Measurements from ENCODE around the gene PAX5.

The PAX5 gene

DNA sequence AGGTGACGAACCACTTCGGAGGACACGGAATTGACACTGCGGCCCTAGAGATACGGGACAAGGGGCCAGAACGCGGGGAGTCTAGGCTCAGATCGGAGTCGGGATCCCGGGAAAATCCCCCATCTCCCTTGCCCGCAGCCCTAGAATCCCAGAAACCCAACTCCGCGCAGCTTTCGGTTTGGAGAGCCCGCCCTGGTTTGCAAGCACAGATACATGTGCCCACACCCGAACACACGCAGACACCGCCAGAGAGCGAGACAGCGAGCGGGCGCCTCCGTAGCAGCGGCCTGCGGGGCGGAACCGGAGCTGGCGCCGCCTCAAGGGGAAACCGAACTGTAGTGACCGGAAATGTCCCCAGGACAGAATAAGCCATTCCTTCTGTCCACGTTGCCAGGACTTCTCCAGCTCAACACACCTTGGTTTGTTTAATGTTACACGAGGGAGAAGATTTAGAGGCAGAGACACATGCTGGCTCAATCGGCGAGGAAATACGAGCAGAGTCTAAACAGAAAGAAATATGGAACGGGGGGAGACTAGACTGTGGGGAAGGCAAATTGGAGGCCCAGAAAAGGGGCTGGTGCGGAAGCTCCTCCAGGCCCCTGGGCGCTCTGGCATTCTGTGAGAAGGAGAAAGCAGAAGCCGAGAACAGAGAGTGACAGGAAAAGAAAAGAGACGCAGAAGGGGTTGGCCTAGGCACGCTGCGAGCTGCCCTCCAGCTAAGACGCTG, 2.9 kb upstream of the PAX5 start:
- DNase-seq = no peak

DNA sequence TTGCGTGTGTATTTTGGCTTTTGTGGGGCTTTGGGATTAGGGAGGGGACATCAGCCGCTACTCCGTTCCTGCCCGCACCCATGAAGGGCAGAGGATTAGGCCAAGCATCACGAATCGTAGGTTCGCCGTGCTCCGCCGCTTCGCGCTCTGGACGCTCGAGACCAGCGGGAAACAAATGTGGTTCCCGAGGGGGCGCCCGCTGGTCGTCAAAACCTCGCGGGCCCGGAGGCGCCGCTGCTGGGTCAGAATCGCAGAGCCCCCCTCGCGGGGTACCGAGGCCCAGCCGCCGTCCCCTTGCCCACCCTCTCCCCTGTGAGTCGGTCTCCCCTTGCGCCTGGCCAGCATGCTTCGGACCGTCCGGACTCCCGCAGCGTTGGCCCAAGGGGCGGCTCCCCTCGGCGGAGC, 2.3 kb upstream of the PAX5 start:
- DNase-seq = no peak

DNA sequence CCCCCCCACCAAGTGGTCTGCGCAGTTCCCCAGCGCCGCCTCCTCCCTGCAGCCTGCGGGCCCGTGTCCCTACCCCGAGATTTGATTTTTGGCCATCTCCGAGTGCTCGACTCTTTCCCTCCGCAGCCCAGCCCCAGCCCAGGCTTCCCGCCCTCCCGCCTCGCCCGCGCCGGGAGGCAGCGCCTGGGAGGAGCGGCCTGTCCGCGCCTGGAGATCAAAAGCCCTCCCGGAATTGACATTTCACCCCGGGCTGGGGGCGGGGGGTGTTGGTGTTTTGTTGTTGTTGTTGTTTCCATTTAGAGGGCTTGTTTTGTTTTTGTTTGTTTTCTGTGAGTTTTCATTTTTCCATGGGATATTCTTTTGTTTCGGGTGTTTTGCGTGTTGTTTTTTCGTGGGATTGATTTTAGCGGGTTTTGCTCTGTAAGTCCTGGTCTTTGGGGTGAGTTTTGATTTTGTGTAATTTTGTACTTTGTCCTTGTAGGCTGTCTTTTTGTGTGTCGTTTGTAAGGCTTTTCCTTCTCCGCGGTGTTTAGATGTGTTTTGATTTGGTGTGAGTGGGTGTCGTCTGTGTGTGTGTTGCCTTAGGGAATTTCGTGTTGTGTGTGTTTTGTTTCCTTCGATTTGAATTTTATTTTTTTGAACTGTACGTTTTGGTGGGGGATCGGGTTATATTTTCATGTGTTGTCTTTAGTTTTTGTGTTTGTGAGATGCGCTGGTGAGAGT, 1.7 kb upstream of the PAX5 start:
- DNase-seq = no peak

DNA sequence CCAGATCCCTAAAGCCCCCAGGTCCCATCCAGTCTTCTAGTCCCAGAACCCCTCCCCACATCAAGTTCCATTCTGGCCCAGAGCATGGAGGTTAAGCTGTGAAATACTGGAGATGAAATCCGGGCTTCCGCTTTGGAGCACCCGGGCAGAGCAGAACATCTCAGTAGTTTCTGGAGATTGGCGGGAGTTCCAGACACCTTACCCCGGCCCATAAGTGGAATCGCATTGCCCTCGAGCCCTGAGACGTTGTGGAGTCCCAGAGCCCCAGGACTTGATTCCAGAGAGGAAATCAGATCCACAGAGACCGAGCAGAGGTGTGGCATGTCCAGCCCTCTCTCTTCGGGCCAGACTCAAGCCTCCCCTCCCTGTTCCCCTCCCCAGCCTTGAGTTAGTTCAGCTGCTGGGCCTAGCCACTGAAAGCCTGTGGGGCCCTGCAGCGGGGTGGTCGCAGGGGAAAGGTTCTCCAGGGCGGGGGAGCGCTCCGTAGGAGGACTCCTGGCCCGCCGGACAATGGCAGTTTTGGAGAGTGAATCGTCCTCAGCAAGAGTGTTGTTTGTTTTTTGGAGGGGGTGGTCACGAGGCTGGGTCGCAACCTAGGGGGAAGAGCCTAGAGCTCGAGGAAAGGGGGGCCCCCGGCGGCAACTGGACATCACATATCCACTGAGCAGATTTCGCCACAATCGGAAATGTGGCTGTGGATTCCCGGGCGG, 1.0 kb upstream of the PAX5 start:
- DNase-seq = no peak

DNA sequence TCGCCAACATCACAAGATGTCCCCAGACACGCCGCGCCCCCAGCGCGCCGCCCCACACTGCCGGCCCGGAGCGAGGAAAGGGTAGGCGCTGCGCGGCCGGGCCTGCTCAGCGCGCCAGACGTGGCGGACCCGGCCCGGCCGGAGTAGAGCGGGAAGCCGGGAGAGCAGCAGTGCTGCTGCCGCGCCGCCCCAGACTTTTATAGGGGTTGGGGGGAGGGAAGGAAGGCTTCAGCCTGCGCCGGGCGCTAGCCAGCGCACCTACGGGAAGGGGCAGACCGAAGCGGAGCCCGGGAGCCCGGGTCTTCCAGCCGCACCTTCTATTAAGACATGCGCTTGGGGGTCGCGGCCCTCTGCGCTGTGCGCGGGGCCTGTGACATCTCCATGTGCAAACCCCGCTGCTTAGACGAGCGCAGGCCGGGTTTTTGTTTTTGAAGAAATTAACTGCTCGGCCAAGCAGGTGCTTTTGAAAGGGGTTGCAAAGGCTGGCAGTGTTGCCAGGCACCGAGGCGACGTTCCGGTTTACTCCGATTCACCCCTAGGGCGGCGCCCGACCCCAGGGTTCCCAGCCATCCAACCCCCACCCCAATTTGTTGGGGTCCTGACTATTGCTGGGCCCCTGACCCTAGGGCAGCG, 353 bp upstream of the PAX5 start:
- no peak for DNase-seq

DNA sequence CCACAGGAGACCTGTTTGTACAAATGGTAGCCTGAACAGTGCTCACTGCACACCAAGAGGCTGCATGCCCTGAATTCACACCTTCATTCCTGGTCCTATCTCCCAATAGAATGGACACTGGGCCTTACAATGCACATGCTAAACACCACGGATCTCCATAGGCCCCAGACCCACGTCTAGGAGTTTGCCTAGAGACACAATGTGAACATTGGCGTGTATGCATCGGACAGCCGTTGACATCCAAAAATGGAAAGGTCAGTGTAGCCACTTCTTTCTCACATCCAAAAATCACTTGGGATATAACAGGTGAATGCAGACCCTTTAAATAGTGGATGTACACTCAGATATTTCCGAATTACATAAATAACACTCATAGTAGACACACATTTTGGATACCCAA, 927 bp downstream of the PAX5 start:
- no peak for DNase-seq

DNA sequence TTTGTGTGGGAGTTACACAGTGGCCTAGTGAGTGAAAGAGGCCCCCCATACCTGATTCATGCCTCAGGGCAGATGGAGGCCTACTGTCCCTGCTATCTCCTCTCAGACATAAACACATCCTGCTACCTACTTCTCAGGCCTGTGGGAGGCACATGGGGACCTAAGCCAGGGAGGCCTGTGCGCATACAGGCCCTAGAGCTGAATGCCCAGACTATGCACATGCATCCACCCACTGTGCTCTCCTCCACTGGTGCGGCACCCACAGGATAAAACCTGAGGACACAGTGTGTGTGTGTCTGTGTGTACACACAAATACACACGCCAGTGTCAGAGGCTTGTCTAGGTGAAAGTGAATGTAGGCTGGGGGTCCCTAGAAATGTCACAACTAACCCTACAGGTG, 1.4 kb downstream of the PAX5 start:
- no peak for DNase-seq

DNA sequence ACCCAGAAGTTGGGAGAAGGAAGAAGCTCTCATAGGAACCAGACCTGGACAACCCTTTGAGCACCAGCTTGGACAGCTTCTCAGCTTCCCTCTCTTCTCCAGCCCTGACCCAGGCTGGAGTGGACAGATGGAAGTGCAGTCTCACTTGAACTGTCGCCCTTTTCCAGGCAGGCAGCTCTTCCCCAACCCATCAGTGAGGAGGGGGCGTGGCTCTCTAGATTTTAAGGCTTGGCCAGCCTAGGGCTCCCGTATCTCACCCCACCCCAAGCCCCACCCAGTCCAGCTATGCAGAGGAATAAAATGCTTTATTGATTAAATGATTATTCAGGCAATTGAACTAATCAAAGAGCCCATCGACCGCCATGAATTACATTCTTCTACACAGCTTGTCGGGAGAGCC, 2.2 kb downstream of the PAX5 start:
- no peak for DNase-seq

DNA sequence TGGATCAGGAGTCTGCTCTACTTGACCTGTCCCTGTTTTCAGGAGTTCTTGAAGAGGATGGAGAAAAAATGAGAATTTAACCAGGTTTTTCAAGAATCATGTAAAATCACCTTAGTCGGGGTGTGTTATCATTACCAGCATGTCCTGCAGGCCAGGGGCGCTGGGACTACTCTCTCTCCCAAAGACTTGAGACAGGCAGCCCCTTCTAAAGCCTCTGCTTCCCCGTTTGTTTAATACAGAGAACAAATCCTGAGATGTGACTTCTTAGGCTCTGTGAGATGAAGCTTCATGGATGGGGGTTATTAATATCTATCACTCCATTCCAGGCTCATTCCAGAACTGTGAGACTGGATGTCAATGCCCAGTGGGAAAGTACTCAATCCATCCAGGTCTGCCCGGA, 3.0 kb downstream of the PAX5 start:
- no peak for DNase-seq

DNA sequence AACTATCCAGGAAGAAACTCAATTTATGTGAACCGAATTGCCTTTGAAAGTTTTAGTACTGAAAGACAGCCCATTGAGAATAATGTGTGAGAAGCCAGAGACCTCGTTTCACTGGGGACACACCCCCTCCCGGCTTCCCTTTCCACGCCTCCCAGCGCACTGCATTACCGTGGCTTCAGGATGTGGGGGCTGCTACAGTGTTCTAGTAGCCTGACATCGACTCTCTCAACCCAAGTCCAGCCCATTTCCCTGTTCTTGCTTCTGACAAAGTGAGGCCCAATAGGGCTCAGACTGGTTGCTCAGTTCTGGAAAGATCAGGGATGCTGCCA, 3.5 kb downstream of the PAX5 start:
- no peak for DNase-seq

DNA sequence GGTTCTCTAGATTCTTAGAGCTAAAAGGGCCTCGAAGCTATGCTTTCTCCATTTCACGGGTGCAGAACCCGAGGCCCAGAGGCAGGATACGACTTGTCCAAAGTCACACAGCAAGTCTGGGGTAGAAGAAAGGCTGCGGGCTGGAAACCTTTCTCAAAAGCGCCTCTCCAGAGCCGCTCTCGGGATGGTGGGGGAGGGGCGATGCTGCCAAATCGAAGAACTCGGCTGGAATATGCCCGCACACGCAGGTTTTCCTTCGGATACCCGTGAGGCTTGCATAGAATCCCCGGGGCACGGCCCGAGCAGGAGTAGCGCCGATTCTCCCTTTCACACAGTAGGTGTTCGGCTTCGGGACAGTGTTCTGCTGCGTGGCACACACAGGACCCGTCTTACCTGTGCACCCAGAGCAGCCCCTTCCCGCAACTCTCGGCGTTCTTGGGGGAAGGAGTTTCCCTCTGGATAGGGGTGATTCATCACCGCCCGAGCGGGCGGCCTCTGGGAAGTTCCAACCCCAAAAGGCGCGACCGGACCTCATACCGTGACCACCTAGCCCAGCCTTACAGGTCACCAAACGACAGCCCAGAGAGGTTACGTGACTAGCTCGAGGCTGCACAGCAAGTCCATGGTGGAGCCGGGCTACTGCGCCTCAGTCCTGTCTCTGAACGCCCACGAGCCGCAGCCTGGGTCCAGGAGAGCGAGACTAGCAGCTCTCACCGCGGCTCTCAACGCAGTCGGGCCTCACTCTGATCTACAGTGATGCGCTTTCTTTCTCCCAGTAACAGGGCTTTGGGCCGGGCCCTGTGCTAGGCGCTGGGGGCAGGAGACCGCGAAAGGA, 4.1 kb downstream of the PAX5 start:
- DNase-seq = no peak

DNA sequence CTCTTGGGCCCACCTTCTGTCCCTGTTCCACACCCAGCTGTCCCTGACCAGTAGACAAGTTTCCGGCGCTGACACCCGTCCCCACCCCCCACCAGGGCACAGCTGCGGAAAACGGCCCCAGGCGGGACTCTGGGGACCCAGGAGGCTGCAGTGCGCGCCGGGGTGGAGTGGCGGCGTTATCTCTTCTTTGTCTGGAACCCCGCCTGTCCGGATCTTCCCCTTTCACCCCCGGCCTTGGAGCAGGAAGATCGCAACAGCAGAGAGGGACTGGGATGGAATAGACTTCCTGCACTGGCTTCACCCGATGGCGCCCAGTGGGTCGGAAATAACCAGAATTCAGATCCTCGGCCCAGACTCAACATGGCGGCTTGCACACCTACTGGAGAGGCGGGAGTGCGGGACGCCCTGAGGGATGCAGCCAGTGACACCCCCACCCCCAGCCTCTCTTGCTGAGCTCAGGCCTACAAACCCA, 4.7 kb downstream of the PAX5 start:
- no peak for DNase-seq

DNA sequence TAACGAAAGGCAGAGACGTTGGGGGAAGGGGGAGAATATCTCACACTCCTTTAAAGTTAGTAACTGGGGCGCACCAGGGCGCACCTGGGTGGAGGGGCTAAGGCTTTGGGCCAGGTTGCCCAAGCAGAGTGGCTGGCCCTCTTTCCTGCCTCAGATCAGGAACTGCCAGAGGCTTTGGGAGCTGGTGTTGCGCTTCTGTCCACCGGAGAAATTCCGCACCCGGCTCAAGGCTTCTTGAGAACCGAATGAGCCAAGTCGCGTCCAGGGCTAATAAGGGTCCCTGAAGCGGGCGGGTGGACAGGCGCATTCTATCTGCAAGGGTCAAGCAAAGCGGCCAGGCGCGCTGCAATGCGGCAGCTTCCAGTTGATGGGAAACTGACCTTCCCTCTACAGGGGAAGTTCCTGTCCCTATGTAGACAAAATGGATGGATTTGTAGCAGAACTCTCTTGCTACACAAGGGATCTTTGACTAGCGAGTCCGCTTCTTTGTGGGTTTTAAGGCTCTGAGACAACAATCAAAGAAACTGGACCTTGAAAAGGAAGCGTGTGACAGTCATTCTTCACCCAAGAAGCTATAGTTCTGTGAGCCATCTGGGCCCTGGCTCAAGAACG, 5.5 kb downstream of the PAX5 start:
- DNase-seq = no peak

DNA sequence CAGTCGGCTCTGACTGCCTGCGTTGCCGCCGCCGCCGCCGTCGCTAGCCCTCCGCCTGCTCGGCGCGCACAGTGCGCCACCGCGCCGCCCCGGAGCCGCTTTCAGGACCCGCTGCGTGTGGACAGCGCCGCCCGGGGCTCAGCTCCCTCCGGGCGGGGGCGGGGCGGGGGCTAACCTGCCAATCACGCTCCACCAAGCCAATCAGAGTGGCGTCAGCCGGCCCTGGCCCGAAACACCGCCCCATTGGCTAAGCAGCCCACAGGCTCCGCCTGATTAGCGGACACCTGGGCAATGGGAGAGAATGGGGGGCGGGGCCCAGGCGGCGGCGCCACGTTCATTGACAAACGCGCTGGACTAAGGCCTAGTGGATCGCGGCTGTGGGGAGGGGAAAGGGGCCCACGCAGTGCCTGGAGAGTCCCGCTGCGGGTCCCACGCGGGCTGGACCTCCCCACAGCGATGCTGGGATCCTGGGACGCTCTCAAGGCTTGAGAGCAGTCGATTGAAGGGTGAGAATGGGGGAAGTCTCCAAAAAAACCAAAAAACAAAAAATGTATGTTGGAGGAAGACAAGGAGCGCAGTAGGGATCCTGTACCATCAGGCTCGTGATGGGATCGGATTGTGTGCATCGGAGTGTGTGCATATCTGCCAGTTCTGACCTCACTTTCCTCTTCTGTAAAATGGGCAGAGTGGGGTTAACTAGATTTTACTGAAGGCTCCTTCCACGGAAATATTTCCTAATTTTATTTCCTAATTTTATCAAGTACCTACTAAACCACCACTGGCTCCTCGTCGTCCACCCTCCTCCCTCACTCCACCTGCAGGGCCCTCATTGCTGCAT, 6.3 kb downstream of the PAX5 start:
- DNase-seq = peak; percentile 95 to 99

DNA sequence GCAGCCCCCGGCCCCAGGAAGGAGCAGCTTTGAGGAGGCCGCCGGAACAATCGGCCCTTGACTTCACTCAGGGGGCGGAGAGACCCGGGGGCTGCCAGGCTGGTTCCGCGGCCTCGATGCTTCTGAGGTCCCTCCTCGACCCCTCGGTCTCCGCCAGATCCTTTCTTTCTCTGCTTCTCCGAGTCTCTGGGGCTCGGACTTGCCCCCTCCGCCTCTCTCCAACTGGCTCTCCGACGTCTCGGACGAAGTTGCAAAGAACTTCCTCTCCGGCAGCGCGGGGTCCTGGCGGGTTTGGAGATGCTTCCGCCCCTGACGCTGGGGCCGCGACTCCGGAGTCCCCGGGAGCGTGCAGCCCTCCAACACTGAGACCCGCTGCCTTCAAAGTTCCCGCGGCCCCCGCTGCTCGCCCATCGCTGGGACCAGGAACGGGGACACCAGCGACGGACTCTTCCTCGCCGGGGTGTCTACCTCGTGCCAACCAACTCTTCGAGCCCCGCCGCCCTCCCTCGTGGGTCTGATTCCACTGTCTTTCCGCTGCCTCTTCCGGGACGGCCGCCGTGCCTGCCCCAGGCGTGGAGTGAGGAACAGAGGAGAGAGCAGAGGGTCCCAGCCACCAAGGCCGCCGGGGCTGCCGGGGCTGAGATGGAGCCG, 7.0 kb downstream of the PAX5 start:
- DNase-seq = no peak

DNA sequence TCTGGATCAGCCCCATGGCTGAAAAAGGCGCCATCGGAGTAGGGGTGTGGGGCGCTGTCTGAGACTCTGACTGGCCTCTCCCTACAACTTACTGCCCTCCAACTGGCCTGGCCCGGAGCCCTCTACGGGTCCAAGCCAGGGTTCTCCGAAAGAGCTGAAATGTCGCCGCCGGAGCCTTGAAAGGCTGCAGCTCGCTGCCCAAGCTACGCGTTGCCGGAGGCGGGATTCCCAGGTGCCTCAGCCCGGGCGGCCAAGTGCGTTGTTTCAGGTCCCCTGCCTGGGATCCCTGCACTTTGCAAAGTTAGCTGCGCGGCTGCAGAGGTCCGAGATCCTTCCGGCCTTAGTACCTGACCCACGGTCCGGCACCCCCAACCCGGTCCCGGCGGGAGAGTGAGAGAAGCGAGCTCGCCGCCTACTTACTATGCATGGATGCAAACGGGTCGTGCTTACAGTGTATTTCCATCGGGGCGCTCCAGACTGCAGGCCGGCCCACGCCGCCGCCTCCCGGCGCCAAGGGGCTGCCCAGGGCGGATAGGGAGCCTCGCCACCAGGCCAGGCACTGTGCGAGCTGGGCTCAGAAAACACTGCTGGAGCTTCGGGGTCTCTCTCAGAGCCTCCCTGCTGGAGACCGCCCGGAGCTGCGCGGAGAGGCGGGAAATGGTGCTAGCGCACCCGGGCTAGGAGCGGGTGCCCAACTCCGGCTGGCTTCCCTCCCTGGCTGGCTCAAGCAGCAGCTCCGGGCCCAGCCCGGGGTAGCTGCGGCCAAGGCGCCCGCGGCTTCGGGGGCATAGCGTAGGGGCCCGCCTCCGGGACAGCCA, 7.7 kb downstream of the PAX5 start:
- DNase-seq = peak in 1 of 2 experiments; percentile 40

DNA sequence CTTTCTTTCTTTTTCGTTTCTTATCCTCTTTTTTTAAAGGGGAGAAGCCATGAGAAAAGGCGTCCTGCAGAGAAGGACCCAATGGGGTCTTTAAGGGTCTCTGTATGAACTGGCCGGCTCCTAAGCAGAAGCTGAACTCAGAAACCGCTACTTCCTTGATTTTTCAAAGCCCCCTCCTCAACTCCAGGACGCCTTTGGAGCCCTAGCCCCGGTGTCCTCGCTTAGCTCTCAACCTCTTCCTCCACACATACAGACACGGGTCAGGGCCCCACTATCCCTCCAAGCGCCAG, 8.3 kb downstream of the PAX5 start:
- no peak for DNase-seq

DNA sequence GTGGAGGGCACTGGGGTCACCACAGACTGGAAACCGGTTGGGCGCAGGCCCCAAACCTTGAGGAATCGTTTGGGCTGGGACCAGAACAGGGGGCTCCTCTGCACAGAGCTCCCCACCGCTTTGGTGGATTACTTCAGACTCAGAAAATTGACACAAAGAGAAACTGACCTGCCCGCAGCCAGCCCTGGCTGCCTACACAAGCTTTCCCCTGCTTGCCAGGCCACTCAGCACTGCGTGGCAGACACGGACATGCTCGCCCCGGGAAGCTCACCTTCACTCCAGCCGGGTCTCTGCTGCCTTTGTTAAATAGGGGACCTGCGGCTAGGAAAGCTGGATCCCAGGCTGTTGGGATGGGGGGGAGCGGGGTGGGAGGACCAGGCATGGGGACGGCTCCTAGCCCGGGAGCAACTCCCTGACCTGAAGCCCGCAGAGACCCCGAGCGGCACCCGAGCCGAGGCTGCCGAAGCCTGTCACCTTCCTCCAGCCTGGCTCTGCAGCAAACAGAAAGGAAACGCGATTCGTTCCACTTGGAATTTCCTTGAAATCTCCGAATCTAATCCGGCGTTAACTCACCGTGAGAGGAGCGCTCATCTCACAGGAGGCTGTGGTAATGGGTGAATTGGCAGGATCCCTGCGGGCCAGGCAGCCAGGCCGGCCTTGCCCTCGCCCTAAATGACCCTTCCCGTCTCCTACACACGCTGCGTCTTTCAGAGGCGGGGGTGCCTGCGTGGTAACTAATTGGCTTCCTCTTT, 8.8 kb downstream of the PAX5 start:
- no peak for DNase-seq

DNA sequence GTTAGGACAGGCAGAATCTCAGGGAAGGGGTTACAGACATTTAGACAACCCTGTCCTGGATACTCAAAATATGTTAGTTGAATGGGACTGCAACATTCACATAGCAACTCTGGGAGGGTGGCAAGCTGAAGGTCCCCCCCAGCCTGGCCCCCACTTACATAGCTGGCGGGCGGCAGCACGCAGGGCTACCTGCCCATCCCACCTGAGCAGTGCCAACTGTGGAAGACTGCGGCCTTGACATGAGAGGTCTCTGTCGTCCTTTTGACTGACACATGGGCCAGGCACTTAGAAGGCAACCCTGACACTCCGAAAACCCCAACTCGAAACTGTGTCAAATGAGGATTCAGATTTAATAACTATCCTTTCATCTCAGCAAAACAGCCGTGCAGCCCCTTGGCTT, 16.5 kb downstream of the PAX5 start:
- no peak for DNase-seq
